ENCODE results near the gene MGAT5B.

DNA sequence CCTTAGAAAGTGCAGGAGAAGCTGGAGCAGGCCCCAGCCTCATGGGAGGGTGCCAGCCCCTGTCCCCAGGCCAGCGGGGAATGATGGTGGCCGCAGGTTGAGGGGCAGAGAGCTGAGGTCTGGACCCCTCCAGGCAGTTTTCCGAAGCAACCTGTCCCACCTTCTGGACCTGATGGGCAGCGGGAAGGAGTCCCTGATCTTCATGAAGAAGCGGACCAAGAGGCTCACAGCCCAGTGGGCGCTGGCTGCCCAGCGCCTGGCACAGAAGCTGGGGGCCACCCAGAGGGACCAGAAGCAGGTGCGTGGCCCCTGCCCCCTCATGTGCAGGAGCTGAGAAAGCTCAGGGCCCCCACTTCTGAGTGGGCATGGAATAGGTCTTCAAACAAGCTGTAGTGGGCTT, 36.8 kb downstream of the MGAT5B start:
- TF ChIP-seq TAF1 (IDR thresholded peaks at IDR 0.05; ENCODE audit: borderline replicate concordance, low read depth, low read length), result no peak
- TF ChIP-seq POLR2A (IDR thresholded peaks at IDR 0.05; ENCODE audit: low read depth, low read length), result no peak

Data from GM12892 (cell line).